Tibial nerve (tissue), 4 donors: ENCODE data around the gene IRAK4. TPM values are rescaled to one million over a fixed set of nuclear protein-coding genes. Genes with fewer than 3 reads are reported as not detected.
A peak's percentile ranks its signal among the peaks of the same experiment; 100 is the strongest.

ENCODE experiments used
- DNase-seq, 2 donors: peaks; one replicate each; pipeline ENCODE4 v3.0.0-alpha.2; 2019; ENCODE audit warnings: low spot score in 2 of 2
- H3K27ac ChIP-seq, 4 donors: fragments of 200-600 bp; sonication (generic) in 3 of 4; one replicate each; pipeline ENCODE4 v1.5.1; 2017 to 2019; ENCODE audit warnings: mild to moderate bottlenecking in 1 of 4
- H3K27me3 ChIP-seq, 2 donors: fragments of 200-600 bp; sonication (generic) in 1 of 2; one replicate each; pipeline versions ENCODE4 v1.5.1 to v1.6.0; 2017 to 2019
- H3K36me3 ChIP-seq, 3 donors: fragments of 200-600 bp; sonication (generic); one replicate each; pipeline ENCODE4 v1.5.1; 2018 to 2019
- H3K4me1 ChIP-seq, 4 donors: fragments of 200-600 bp; sonication (generic) in 3 of 4; one replicate each; pipeline ENCODE4 v1.5.1; 2017 to 2019
- H3K4me3 ChIP-seq, 4 donors: fragments of 200-600 bp; sonication (generic) in 3 of 4; one replicate each; pipeline ENCODE4 v1.5.1; 2017 to 2019; ENCODE audit warnings: mild to moderate bottlenecking in 1 of 4, moderate library complexity in 1 of 4
- H3K9me3 ChIP-seq, 4 donors: fragments of 200-600 bp; sonication (generic) in 3 of 4; one replicate each; pipeline ENCODE4 v1.5.1; 2017 to 2019
- EP300 ChIP-seq, 2 donors: sonication (generic); formaldehyde crosslinking; IDR thresholded peaks; one replicate each; pipeline ENCODE4 v1.6.1; 2017; ENCODE audit warnings: antibody characterized with exemption in 2 of 2, mild to moderate bottlenecking in 1 of 2
- POLR2A ChIP-seq, 2 donors: fragments of 450-650 bp; IDR thresholded peaks; one replicate each; pipeline ENCODE4 v1.6.1; 2017; ENCODE audit warnings: antibody characterized with exemption in 2 of 2, mild to moderate bottlenecking in 2 of 2, moderate library complexity in 2 of 2
- WGBS, 2 donors: methylation state at CpG; one replicate each; pipeline ENCODE4 v1.1.5; 2018; 5-methylcytosine and 5-hydroxymethylcytosine counted together
- total RNA-seq, 4 donors: library from RNA; depleted of rRNA; stranded (reverse); fragments of >200 nt; gene quantifications; one replicate each; pipeline ENCODE4 v1.1.0, GENCODE V29; 2016
- TF ChIP-seq, protein P1 (sequence below), 5 experiments: fragments of 200-600 bp in 3 of 5; fragments of 450-650 bp in 2 of 5; sonication (generic) in 3 of 5; IDR thresholded peaks; one replicate each; pipeline ENCODE4 v1.5.1; 2016 to 2019; ENCODE audit warnings: antibody characterized with exemption in 5 of 5, mild to moderate bottlenecking in 3 of 5, moderate library complexity in 2 of 5

Gene IRAK4
- total RNA-seq, 4 donors from 2014 or later = 16.3 to 24.6 (median 22.4) TPM

DNA sequence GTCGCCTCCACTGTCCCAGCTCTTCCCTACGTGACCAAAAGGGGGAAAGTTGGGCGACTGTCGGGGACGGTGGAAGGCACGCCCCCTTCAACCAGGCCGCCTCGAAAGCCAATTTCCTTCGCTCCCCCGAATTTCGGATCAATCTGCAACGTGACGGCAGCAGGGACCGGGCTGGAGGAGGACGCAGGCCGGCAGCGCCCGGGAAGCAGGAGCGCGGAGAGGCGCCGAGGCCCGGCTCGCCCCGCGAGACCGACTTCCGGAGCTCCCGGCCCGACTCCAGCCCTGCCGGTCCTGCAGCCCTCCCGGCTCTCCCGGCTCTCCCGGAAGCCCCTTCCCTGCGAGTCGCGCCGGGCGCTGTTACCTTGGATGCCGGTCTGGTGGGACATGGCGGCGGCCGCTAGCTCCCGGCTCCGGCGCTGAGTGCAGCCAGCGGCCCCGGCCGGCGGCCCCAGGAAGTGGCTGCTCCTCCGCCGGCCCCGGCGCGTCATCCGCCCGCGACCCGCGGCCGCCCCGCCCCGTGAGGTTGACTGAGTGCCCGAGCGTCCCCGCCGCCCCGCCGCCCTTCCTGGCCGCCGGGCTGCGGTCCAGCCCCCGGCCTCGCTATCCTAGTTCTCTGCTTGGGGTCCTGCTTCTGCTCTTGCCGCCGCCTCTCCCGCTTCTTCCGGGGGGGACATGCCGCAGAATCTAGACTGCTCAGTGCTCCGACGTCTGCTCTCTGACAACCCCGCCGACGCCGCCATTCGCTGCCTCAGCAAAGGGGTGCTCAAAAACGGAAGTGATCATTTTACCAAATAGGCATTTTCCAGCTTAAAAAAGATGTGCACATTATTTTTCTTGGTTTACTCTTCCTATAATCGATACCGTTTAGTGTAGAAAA, 47.3 kb downstream of the IRAK4 start, which contains the start of gene TWF1:
TWF1 (minus strand) TSS at position 458 of the 877 bp plus-strand sequence; CDS start at position 386, 72 bp downstream.
- H3K4me3 ChIP-seq = peak within 1 kb of the TSS; percentile 90 to 98 (median 92)
- peak; percentile 73 to 79 for DNase-seq
- H3K9me3 ChIP-seq = no peaks in the 10 kb centered on the region
- peak in 1 of 2 donors; percentile 82 for TF ChIP-seq EP300 (IDR thresholded peaks at IDR 0.05)
- TF ChIP-seq POLR2A (IDR thresholded peaks at IDR 0.05) = peak; percentile 60 to 79
- TF ChIP-seq, protein P1, sequence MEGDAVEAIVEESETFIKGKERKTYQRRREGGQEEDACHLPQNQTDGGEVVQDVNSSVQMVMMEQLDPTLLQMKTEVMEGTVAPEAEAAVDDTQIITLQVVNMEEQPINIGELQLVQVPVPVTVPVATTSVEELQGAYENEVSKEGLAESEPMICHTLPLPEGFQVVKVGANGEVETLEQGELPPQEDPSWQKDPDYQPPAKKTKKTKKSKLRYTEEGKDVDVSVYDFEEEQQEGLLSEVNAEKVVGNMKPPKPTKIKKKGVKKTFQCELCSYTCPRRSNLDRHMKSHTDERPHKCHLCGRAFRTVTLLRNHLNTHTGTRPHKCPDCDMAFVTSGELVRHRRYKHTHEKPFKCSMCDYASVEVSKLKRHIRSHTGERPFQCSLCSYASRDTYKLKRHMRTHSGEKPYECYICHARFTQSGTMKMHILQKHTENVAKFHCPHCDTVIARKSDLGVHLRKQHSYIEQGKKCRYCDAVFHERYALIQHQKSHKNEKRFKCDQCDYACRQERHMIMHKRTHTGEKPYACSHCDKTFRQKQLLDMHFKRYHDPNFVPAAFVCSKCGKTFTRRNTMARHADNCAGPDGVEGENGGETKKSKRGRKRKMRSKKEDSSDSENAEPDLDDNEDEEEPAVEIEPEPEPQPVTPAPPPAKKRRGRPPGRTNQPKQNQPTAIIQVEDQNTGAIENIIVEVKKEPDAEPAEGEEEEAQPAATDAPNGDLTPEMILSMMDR (IDR thresholded peaks at IDR 0.05) = peak in 4 of 5 experiments; percentile 13 to 68 (median 42)
- peaks cover 3 to 39% (median 11%) of the 10 kb centered on the region in 4 donors for H3K4me1 ChIP-seq
- H3K27me3 ChIP-seq = no peaks in the 10 kb centered on the region
- WGBS, 2 donors = 0% methylated on average over 49 to 50 of the region's 89 CpGs
- H3K36me3 ChIP-seq = peaks cover 0 to 8% (median 4%) of the 10 kb centered on the region in 3 donors
- H3K27ac ChIP-seq = peak within 1 kb of the TSS; percentile 95 to 100 (median 98)

DNA sequence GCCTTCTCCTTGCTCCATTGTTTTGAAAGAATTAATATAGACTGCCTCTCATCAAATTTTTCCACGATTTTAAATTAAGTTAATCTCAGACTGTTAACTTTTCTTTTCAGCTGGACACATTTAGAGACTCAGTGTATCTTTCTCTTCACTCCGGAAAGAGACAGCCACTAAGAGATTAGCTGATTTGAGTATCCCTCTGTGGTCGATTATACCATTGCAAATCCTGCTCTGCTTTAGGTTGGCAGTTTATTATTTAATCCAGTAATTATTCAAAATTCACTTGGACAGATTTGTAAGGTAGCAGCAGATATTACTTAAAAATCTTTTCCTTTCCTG, 48.0 kb downstream of the IRAK4 start:
- Histone ChIP-seq H3K4me1 (peaks cover 3 to 39% (median 11%) of the 10 kb centered on the region in 4 donors), H3K27ac (peak overlapping the region; percentile 95 to 100 (median 98)), H3K4me3 (peak overlapping the region; percentile 90 to 98 (median 92)), H3K9me3 (no peaks in the 10 kb centered on the region), H3K27me3 (no peaks in the 10 kb centered on the region), H3K36me3 (peaks cover 0 to 3% (median 3%) of the 10 kb centered on the region in 3 donors)
- no peak for DNase-seq
- WGBS, 2 donors = 4 to 6% methylated on average over 3 of the region's 3 CpGs
- no peak for TF ChIP-seq POLR2A (IDR thresholded peaks at IDR 0.05)
- TF ChIP-seq, protein P1 (IDR thresholded peaks at IDR 0.05) = no peak
- TF ChIP-seq EP300 (IDR thresholded peaks at IDR 0.05) = no peak

DNA sequence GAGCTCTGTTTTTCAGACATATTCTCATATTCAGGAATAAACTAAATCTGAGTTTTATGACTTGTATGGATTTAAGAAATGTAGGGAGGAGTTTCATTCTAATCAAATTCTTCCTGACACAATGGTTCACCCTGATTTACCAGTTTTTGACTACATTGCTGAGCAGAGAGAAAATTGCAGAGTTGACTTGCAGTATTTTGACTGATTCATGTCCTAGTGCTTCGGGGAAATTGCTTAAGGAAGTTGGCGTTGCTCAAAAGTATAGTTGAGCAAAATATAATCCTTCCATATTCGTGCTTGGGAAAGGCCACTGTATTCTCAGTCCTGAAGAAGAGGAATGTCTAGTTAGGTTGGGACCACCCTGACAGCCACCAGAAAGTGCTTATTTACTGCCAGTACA, 48.6 kb downstream of the IRAK4 start:
- Histone ChIP-seq H3K27ac (peak overlapping the region; percentile 30 to 100 (median 98)), H3K9me3 (no peaks in the 10 kb centered on the region), H3K36me3 (no peaks in the 10 kb centered on the region), H3K4me1 (peaks cover 3 to 39% (median 11%) of the 10 kb centered on the region in 4 donors), H3K4me3 (no peak overlapping the region), H3K27me3 (no peaks in the 10 kb centered on the region)
- 57 to 72% methylated on average over 3 of the region's 3 CpGs for WGBS, 2 donors
- TF ChIP-seq EP300 (IDR thresholded peaks at IDR 0.05) = no peak
- TF ChIP-seq, protein P1 (IDR thresholded peaks at IDR 0.05) = no peak
- TF ChIP-seq POLR2A (IDR thresholded peaks at IDR 0.05) = no peak
- no peak for DNase-seq

DNA sequence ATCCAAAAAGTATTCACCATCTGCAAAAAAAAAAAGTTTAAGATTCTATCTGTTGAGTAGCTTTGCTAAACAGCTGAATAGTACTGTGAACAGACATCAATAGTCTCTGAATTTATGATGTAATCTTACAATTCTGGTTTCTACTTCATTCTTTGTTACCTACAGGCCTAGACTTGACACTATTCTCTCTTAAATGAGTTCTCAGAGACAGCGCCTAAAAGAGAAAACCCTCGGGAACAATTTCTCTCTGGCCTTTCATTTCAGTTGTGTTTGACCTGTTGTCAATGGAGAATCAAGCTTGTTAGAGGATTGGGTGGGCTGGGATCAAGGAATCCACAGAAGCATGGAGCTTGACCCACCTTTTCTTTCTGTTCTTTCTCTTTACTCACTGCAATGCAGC, 53.3 kb downstream of the IRAK4 start:
- DNase-seq = no peak
- H3K27ac ChIP-seq = no peak overlapping the region
- WGBS, 2 donors = 75 to 86% methylated on average over 2 of the region's 2 CpGs
- peaks cover 0 to 5% (median 1%) of the 10 kb centered on the region in 4 donors for H3K4me1 ChIP-seq
- TF ChIP-seq EP300 (IDR thresholded peaks at IDR 0.05) (no peak), POLR2A (IDR thresholded peaks at IDR 0.05) (no peak)
- TF ChIP-seq, protein P1 (IDR thresholded peaks at IDR 0.05) = no peak
- no peaks in the 10 kb centered on the region for H3K36me3 ChIP-seq
- H3K27me3 ChIP-seq = no peaks in the 10 kb centered on the region
- no peaks in the 10 kb centered on the region for H3K9me3 ChIP-seq
- no peak overlapping the region for H3K4me3 ChIP-seq

DNA sequence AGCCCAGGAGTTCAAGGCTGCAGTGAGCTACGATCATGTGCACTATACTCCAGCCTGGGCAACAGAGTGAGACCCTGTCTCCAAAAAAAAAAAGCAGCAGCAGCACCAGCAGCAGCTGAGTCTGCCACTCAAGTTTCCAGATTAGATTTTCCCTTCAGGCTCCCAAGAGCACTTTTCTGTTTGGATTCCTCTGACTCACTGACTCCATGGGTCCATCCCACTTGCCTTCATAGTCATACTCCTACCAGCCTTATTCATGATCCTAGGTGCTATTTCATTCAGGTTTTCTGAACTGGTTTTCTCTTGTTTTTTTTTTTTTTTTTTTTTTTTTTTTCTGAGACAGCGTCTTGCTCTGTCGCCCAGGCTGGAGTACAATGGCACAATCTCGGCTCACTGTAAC, 54.2 kb downstream of the IRAK4 start:
- DNase-seq = no peak
- Histone ChIP-seq H3K27ac (no peak overlapping the region), H3K9me3 (no peaks in the 10 kb centered on the region), H3K27me3 (no peaks in the 10 kb centered on the region), H3K4me1 (no peaks in the 10 kb centered on the region), H3K4me3 (no peak overlapping the region), H3K36me3 (no peaks in the 10 kb centered on the region)
- TF ChIP-seq POLR2A (IDR thresholded peaks at IDR 0.05) = no peak
- no peak for TF ChIP-seq EP300 (IDR thresholded peaks at IDR 0.05)
- TF ChIP-seq, protein P1 (IDR thresholded peaks at IDR 0.05) = no peak
- WGBS, 2 donors = 92 to 94% methylated on average over 4 of the region's 4 CpGs
